ENCODE data around the gene WSB1. TPM values are rescaled to one million over a fixed set of nuclear protein-coding genes. Genes with fewer than 3 reads are reported as not detected.
"Not testable (repeated sequence)": the region's sequence is repeated elsewhere in the genome, so short reads cannot be mapped to it uniquely, and the experiment has no call there.

WSB1 gene
- total and polyA plus RNA-seq, 2 of the 8 experiments (the other 6 are each of a cell fraction or from before 2014, with no cell fraction given) = 113 to 140 TPM

DNA sequence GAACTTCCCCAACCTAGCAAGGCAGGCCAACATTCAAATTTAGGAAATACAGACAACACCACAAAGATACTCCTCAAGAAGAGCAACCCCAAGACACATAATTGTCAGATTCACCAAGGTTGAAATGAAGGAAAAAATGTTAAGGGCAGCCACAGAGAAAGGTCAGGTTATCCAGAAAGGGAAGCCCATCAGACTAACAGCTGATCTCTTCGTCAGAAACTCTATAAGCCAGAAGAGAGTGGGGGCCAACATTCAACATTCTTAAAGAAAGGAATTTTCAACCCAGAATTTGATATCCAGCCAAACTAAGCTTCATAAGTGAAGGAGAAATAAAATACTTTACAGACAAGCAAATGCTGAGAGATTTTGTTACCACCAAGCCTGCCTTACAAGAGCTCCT is 43.1 kb upstream of the WSB1 start:
- not testable (repeated sequence) for H3K4me1 ChIP-seq (replicated peaks in 1 of 4; ENCODE audit: control insufficient read depth in 3 of 4, insufficient read depth in 4 of 4, low read length in 3 of 4); H2AFZ ChIP-seq (ENCODE audit: low read length); H2BK120ac ChIP-seq (replicated peaks; ENCODE audit: low read depth, low read length); H3K23ac ChIP-seq (ENCODE audit: insufficient read length); H4K20me1 ChIP-seq (replicated peaks in 1 of 2; ENCODE audit: control insufficient read depth in 1 of 2, insufficient read depth in 2 of 2, low read length in 2 of 2); H3K4me3 ChIP-seq (ENCODE audit: extremely low read depth in 1 of 4, insufficient read depth in 2 of 4, low read depth in 3 of 4, low read length in 4 of 4); H2BK20ac ChIP-seq (ENCODE audit: low read length); H3K36me3 ChIP-seq (ENCODE audit: control insufficient read depth in 2 of 4, insufficient read depth in 4 of 4, low read length in 3 of 4); H3K9ac ChIP-seq (replicated peaks in 1 of 4; ENCODE audit: extremely low read depth in 1 of 4, low read depth in 3 of 4, low read length in 3 of 4); H3K56ac ChIP-seq (replicated peaks; ENCODE audit: insufficient read length, low read depth, low read length); H4K5ac ChIP-seq (ENCODE audit: insufficient read length, low read depth, low read length); H3K23me2 ChIP-seq (ENCODE audit: low read depth, low read length); FAIRE-seq; H2AK5ac ChIP-seq (ENCODE audit: low read depth, low read length); DNase-seq (ENCODE audit: low read depth in 1 of 2, low spot score in 2 of 2); H3K27ac ChIP-seq (ENCODE audit: low read depth, low read length); H3K4ac ChIP-seq (replicated peaks; ENCODE audit: insufficient read length, low read depth, low read length); H2BK5ac ChIP-seq (ENCODE audit: low read depth, low read length); H3K14ac ChIP-seq (ENCODE audit: insufficient read length); H3K27me3 ChIP-seq (replicated peaks in 1 of 4; ENCODE audit: control insufficient read depth in 3 of 4, extremely low read depth in 1 of 4, insufficient read depth in 3 of 4, low read length in 3 of 4); H3K79me1 ChIP-seq (ENCODE audit: low read depth, low read length); H3K4me2 ChIP-seq (ENCODE audit: insufficient read depth in 1 of 2, low read depth in 2 of 2, low read length in 2 of 2); H3K79me2 ChIP-seq (ENCODE audit: control insufficient read depth in 1 of 2, insufficient read depth in 2 of 2, low read length in 2 of 2); H2BK15ac ChIP-seq (ENCODE audit: low read length); H3K9me3 ChIP-seq (ENCODE audit: insufficient read depth in 2 of 2, low read depth in 1 of 2, low read length in 1 of 2); H3K18ac ChIP-seq (ENCODE audit: extremely low read depth, low read length); H4K8ac ChIP-seq (ENCODE audit: extremely low read depth, insufficient read depth, low read length); H4K91ac ChIP-seq (replicated peaks; ENCODE audit: insufficient read length, low read length); H2BK12ac ChIP-seq (ENCODE audit: low read depth, low read length)
- ChIA-PET CTCF (ENCODE audit: partially characterized antibody) (interaction anchor here (1.0 to 2.3 kb wide), 4 partner anchors 14 to 82 kb away, joined by 3 to 7 read pairs (median 4); no protein-coding TSS in a partner anchor), POLR2A (ENCODE audit: partially characterized antibody) (interaction anchor here (2.4 kb wide), 1 partner anchor 43 kb away, joined by 9 read pairs; the partner anchor contains the start of gene WSB1)
- WGBS, 2 experiments (ENCODE audit: extremely low coverage in 1 of 2, insufficient coverage in 1 of 2, insufficient read length in 1 of 2, insufficient replicate concordance in 2 of 2, low coverage in 1 of 2, low lambda C conversion rate in 2 of 2, missing lambda C conversion rate in 1 of 2) = 80% methylated on average over 1 of the region's 1 CpG; no CpG with 5 or more reads in 1 of the 2 experiments

- H3K4me2 ChIP-seq (ENCODE audit: insufficient read depth in 1 of 2, low read depth in 2 of 2, low read length in 2 of 2); CTCF ChIA-PET (ENCODE audit: partially characterized antibody); H3K79me2 ChIP-seq (ENCODE audit: control insufficient read depth in 1 of 2, insufficient read depth in 2 of 2, low read length in 2 of 2); H2BK5ac ChIP-seq (ENCODE audit: low read depth, low read length); H3K23ac ChIP-seq (ENCODE audit: insufficient read length); H4K8ac ChIP-seq (ENCODE audit: extremely low read depth, insufficient read depth, low read length); H3K23me2 ChIP-seq (ENCODE audit: low read depth, low read length); POLR2A ChIA-PET (ENCODE audit: partially characterized antibody); H3K9ac ChIP-seq (replicated peaks in 1 of 4; ENCODE audit: extremely low read depth in 1 of 4, low read depth in 3 of 4, low read length in 3 of 4); H3K79me1 ChIP-seq (ENCODE audit: low read depth, low read length); H3K4me3 ChIP-seq (ENCODE audit: extremely low read depth in 1 of 4, insufficient read depth in 2 of 4, low read depth in 3 of 4, low read length in 4 of 4); H2AFZ ChIP-seq (ENCODE audit: low read length); H3K9me3 ChIP-seq (ENCODE audit: insufficient read depth in 2 of 2, low read depth in 1 of 2, low read length in 1 of 2); H3K27me3 ChIP-seq (replicated peaks in 1 of 4; ENCODE audit: control insufficient read depth in 3 of 4, extremely low read depth in 1 of 4, insufficient read depth in 3 of 4, low read length in 3 of 4); H2BK120ac ChIP-seq (replicated peaks; ENCODE audit: low read depth, low read length); H2BK15ac ChIP-seq (ENCODE audit: low read length); H4K5ac ChIP-seq (ENCODE audit: insufficient read length, low read depth, low read length); H3K56ac ChIP-seq (replicated peaks; ENCODE audit: insufficient read length, low read depth, low read length); H2BK20ac ChIP-seq (ENCODE audit: low read length); H3K36me3 ChIP-seq (ENCODE audit: control insufficient read depth in 2 of 4, insufficient read depth in 4 of 4, low read length in 3 of 4); H3K4ac ChIP-seq (replicated peaks; ENCODE audit: insufficient read length, low read depth, low read length); H4K20me1 ChIP-seq (replicated peaks in 1 of 2; ENCODE audit: control insufficient read depth in 1 of 2, insufficient read depth in 2 of 2, low read length in 2 of 2); H3K27ac ChIP-seq (ENCODE audit: low read depth, low read length); H3K4me1 ChIP-seq (replicated peaks in 1 of 4; ENCODE audit: control insufficient read depth in 3 of 4, insufficient read depth in 4 of 4, low read length in 3 of 4); H3K18ac ChIP-seq (ENCODE audit: extremely low read depth, low read length); H3K14ac ChIP-seq (ENCODE audit: insufficient read length); DNase-seq (ENCODE audit: low read depth in 1 of 2, low spot score in 2 of 2); FAIRE-seq; H4K91ac ChIP-seq (replicated peaks; ENCODE audit: insufficient read length, low read length); H2AK5ac ChIP-seq (ENCODE audit: low read depth, low read length); H2BK12ac ChIP-seq (ENCODE audit: low read depth, low read length): not testable (repeated sequence)
- WGBS, 2 experiments (ENCODE audit: extremely low coverage in 1 of 2, insufficient coverage in 1 of 2, insufficient read length in 1 of 2, insufficient replicate concordance in 2 of 2, low coverage in 1 of 2, low lambda C conversion rate in 2 of 2, missing lambda C conversion rate in 1 of 2) = 85% methylated on average over 4 of the region's 4 CpGs; no CpG with 5 or more reads in 1 of the 2 experiments
Measured at GRCh38 chr17:27254802-27255201, 39.1 kb upstream of the WSB1 start.

Data from H1 (cell line).